ENCODE results near the gene COBL. TPM values are rescaled to one million over a fixed set of nuclear protein-coding genes. Genes with fewer than 3 reads are reported as not detected.

Gene COBL
- total and polyA plus RNA-seq, 2 of the 4 experiments (the other 2 are of a cell fraction): under 0.01 TPM; not detected in 1

- H3K4me3 ChIP-seq (ENCODE audit: insufficient read depth, low read depth, low read length): no peak overlapping the region
- H2AK5ac ChIP-seq (ENCODE audit: low read depth, low read length): 0 out of 2 replicates have a peak overlapping the region, but pooled peaks have one; percentile 38
- ATAC-seq (ENCODE audit: low read depth) (peak; percentile 77), DNase-seq (peak; percentile 76)
- no peak overlapping the region for H4K91ac ChIP-seq (ENCODE audit: insufficient read depth, low read depth, low read length)
- H3K9ac ChIP-seq (ENCODE audit: low read depth, low read length): no peak overlapping the region
- H2AK9ac ChIP-seq (replicated peaks; ENCODE audit: low read depth, low read length, poor library complexity): no peak overlapping the region
- peak overlapping the region; percentile 88 for H2BK20ac ChIP-seq (ENCODE audit: low read depth, low read length)
- 0 out of 2 replicates have a peak, but pooled peaks have one; percentile 5 for TF ChIP-seq MAFK (IDR thresholded peaks at IDR 0.05; ENCODE audit: low read depth, low read length)
- no peak for TF ChIP-seq RCOR1 (IDR thresholded peaks at IDR 0.05; ENCODE audit: insufficient replicate concordance, low read length)
- CTCF ChIA-PET: interaction anchor here (0.6 kb wide), 1 partner anchor 36 kb away, joined by 3 read pairs; no protein-coding TSS in a partner anchor
- H3K18ac ChIP-seq (ENCODE audit: low read depth, low read length): peak overlapping the region; percentile 34; the same call in 1 of the 2 replicates
- no CpG with 5 or more reads among the region's 10 CpGs for WGBS, 2 experiments (ENCODE audit: extremely low coverage in 2 of 2, insufficient read length in 1 of 2)
- H3K27me3 ChIP-seq (ENCODE audit: control insufficient read depth, insufficient read depth, low read length): peaks cover 19% of the 10 kb centered on the region
- no peak overlapping the region; the same call in 1 of the 2 replicates for H4K5ac ChIP-seq (ENCODE audit: low read depth, low read length)
- no peak overlapping the region for H3K14ac ChIP-seq (replicated peaks; ENCODE audit: low read depth, low read length)
- in situ Hi-C loops (cut with MboI; ENCODE audit: low sequenced_read_pairs): no loop called here
- no peaks in the 10 kb centered on the region for H3K9me3 ChIP-seq (ENCODE audit: control insufficient read depth, insufficient read depth, low read length)
- peak overlapping the region; percentile 23; the same call in 1 of the 2 replicates for H3K4ac ChIP-seq (ENCODE audit: low read depth, low read length)
- peak overlapping the region; percentile 68 for H3K4me2 ChIP-seq (ENCODE audit: low read depth, low read length)
- H3K9me1 ChIP-seq (ENCODE audit: insufficient read depth, low read length): peaks cover 10% of the 10 kb centered on the region
- peak overlapping the region; percentile 35 for H2BK120ac ChIP-seq (ENCODE audit: low read depth, low read length)
- intact Hi-C loops (cut with micrococcal nuclease): no loop called here
- no peaks in the 10 kb centered on the region for H3K36me3 ChIP-seq (ENCODE audit: control insufficient read depth, insufficient read depth, low read length)
- H2BK15ac ChIP-seq (ENCODE audit: low read depth, low read length): no peak overlapping the region
- H3K4me1 ChIP-seq (ENCODE audit: control insufficient read depth, insufficient read depth, low read length): peaks cover 15% of the 10 kb centered on the region
- H2BK5ac ChIP-seq (ENCODE audit: low read depth, low read length, poor library complexity, severe bottlenecking): peak overlapping the region; percentile 4
- no TSS peak for BruUV-seq (replicated peaks)
- POLR2A ChIA-PET (ENCODE audit: unreplicated experiment): no interaction called here
- H4K20me1 ChIP-seq (ENCODE audit: insufficient read depth, low read length): peaks cover 2% of the 10 kb centered on the region; the same call in 1 of the 2 replicates
- H3K23ac ChIP-seq (ENCODE audit: low read depth, low read length): no peak overlapping the region
- peak overlapping the region; percentile 69 for H2AFZ ChIP-seq (replicated peaks; ENCODE audit: low read length, poor library complexity)
- peak overlapping the region; percentile 24 for H3K27ac ChIP-seq (ENCODE audit: insufficient read depth, low read length)
- H3K56ac ChIP-seq (ENCODE audit: extremely low read depth, insufficient read depth, low read length): no peak overlapping the region
- H3K79me1 ChIP-seq (ENCODE audit: low read depth in 1 of 2, low read length in 2 of 2): no peaks in the 10 kb centered on the region
- dilution Hi-C loops (cut with HindIII; ENCODE audit: low sequenced_read_pairs, unreplicated experiment): no loop called here
- peak overlapping the region in 1 of 2 experiments; percentile 15; a peak in 2 of 4 replicates for H4K8ac ChIP-seq (ENCODE audit: low read depth in 2 of 2, low read length in 2 of 2)
Observed at GRCh38 chr7:51034521-51035264, 281.9 kb downstream of the COBL start.

All from IMR-90 (cell line).